IPS-11a (cell line): ENCODE measurements around the gene HPS1.

ENCODE experiments used
- H3K4me3 ChIP-seq: one replicate; pipeline ENCODE4 v1.5.1; 2013; ENCODE audit warnings: low read depth, low read length, control low read depth

The HPS1 gene

GRCh38 chr10:98465866-98466265 lies 19.1 kb upstream of the HPS1 start:
- H3K4me3 ChIP-seq = no peak overlapping the region

- H3K4me3 ChIP-seq = no peak overlapping the region
Observed at GRCh38 chr10:98463976-98464754, 17.4 kb upstream of the HPS1 start.

- no peak overlapping the region for H3K4me3 ChIP-seq
Observed at GRCh38 chr10:98463016-98463415, 16.3 kb upstream of the HPS1 start.

- no peak overlapping the region for H3K4me3 ChIP-seq
Observed at GRCh38 chr10:98461500-98461842, 14.7 kb upstream of the HPS1 start.

- no peak overlapping the region for H3K4me3 ChIP-seq
Observed at GRCh38 chr10:98460837-98461499, 14.2 kb upstream of the HPS1 start.

- no peak overlapping the region for H3K4me3 ChIP-seq
Observed at GRCh38 chr10:98458809-98459784, 12.4 kb upstream of the HPS1 start.

- no peak overlapping the region for H3K4me3 ChIP-seq
Observed at GRCh38 chr10:98457721-98458120, 11.0 kb upstream of the HPS1 start.

GRCh38 chr10:98456686-98457482 lies 10.1 kb upstream of the HPS1 start:
- no peak overlapping the region for H3K4me3 ChIP-seq

- H3K4me3 ChIP-seq = no peak overlapping the region
Observed at GRCh38 chr10:98456043-98456570, 9.4 kb upstream of the HPS1 start.

- no peak overlapping the region for H3K4me3 ChIP-seq
Observed at GRCh38 chr10:98453729-98454128, 7.0 kb upstream of the HPS1 start.

- no peak overlapping the region for H3K4me3 ChIP-seq
Observed at GRCh38 chr10:98450618-98451017, 3.9 kb upstream of the HPS1 start.

- no peak overlapping the region for H3K4me3 ChIP-seq
Observed at GRCh38 chr10:98449287-98449686, 2.6 kb upstream of the HPS1 start.

- H3K4me3 ChIP-seq = peak overlapping the region; percentile 62
Observed at GRCh38 chr10:98446151-98446660, 529 bp downstream of the HPS1 start.

- no peak overlapping the region for H3K4me3 ChIP-seq
Observed at GRCh38 chr10:98445200-98445812, 1.4 kb downstream of the HPS1 start.

GRCh38 chr10:98444314-98445006 lies 2.3 kb downstream of the HPS1 start:
- no peak overlapping the region for H3K4me3 ChIP-seq

- no peak overlapping the region for H3K4me3 ChIP-seq
Observed at GRCh38 chr10:98438715-98439114, 8.0 kb downstream of the HPS1 start.

GRCh38 chr10:98436704-98437103 lies 10.0 kb downstream of the HPS1 start:
- H3K4me3 ChIP-seq = no peak overlapping the region

GRCh38 chr10:98435178-98435577 lies 11.6 kb downstream of the HPS1 start:
- no peak overlapping the region for H3K4me3 ChIP-seq
